ENCODE data around the gene RIPOR3.

The RIPOR3 gene, protein sequence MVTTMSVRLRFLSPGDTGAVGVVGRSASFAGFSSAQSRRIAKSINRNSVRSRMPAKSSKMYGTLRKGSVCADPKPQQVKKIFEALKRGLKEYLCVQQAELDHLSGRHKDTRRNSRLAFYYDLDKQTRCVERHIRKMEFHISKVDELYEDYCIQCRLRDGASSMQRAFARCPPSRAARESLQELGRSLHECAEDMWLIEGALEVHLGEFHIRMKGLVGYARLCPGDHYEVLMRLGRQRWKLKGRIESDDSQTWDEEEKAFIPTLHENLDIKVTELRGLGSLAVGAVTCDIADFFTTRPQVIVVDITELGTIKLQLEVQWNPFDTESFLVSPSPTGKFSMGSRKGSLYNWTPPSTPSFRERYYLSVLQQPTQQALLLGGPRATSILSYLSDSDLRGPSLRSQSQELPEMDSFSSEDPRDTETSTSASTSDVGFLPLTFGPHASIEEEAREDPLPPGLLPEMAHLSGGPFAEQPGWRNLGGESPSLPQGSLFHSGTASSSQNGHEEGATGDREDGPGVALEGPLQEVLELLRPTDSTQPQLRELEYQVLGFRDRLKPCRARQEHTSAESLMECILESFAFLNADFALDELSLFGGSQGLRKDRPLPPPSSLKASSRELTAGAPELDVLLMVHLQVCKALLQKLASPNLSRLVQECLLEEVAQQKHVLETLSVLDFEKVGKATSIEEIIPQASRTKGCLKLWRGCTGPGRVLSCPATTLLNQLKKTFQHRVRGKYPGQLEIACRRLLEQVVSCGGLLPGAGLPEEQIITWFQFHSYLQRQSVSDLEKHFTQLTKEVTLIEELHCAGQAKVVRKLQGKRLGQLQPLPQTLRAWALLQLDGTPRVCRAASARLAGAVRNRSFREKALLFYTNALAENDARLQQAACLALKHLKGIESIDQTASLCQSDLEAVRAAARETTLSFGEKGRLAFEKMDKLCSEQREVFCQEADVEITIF

GRCh38 chr20:50690650-50691572 lies at the start of gene RIPOR3:
Gene RIPOR3 (minus strand): TSS chr20:50691542. CDS start chr20:50691128, 414 bp downstream.
- Histone ChIP-seq H3K9me3 (ENCODE audit: insufficient read depth, low read depth, low read length) (no peaks in the 10 kb centered on the region), H3K36me3 (ENCODE audit: insufficient read depth, low read depth, low read length) (no peaks in the 10 kb centered on the region), H3K4me3 (ENCODE audit: low read length) (peak within 1 kb of the TSS; percentile 72), H3K27ac (ENCODE audit: low read length) (no peak within 1 kb of the TSS), H3K27me3 (ENCODE audit: insufficient read depth, low read length) (peaks cover 28% of the 10 kb centered on the region), H3K4me1 (ENCODE audit: insufficient read depth, low read length) (peaks cover 19% of the 10 kb centered on the region), H3K9ac (ENCODE audit: low read depth, low read length) (peak within 1 kb of the TSS; percentile 60; the same call in 1 of the 2 replicates)

GRCh38 chr20:50737352-50737751 lies 46.0 kb upstream of the RIPOR3 start:
- Histone ChIP-seq H3K4me1 (ENCODE audit: insufficient read depth, low read length) (peaks cover 24% of the 10 kb centered on the region; the same call in 1 of the 2 replicates), H3K9me3 (ENCODE audit: insufficient read depth, low read depth, low read length) (no peaks in the 10 kb centered on the region), H3K27me3 (ENCODE audit: insufficient read depth, low read length) (no peaks in the 10 kb centered on the region), H3K4me3 (ENCODE audit: low read length) (no peak overlapping the region), H3K27ac (ENCODE audit: low read length) (peak overlapping the region; percentile 7), H3K9ac (ENCODE audit: low read depth, low read length) (peak overlapping the region; percentile 2; the same call in 1 of the 2 replicates), H3K36me3 (ENCODE audit: insufficient read depth, low read depth, low read length) (peaks cover 24% of the 10 kb centered on the region)

GRCh38 chr20:50735813-50736212 lies 44.5 kb upstream of the RIPOR3 start:
- H3K4me1 ChIP-seq (ENCODE audit: insufficient read depth, low read length): peaks cover 24% of the 10 kb centered on the region; the same call in 1 of the 2 replicates
- H3K9me3 ChIP-seq (ENCODE audit: insufficient read depth, low read depth, low read length): no peaks in the 10 kb centered on the region
- H3K4me3 ChIP-seq (ENCODE audit: low read length): no peak overlapping the region
- peaks cover 24% of the 10 kb centered on the region for H3K36me3 ChIP-seq (ENCODE audit: insufficient read depth, low read depth, low read length)
- no peak overlapping the region for H3K27ac ChIP-seq (ENCODE audit: low read length)
- H3K9ac ChIP-seq (ENCODE audit: low read depth, low read length): no peak overlapping the region
- H3K27me3 ChIP-seq (ENCODE audit: insufficient read depth, low read length): no peaks in the 10 kb centered on the region

- no peak overlapping the region for H3K27ac ChIP-seq (ENCODE audit: low read length)
- H3K4me3 ChIP-seq (ENCODE audit: low read length): no peak overlapping the region
- no peak overlapping the region for H3K9ac ChIP-seq (ENCODE audit: low read depth, low read length)
- no peaks in the 10 kb centered on the region for H3K9me3 ChIP-seq (ENCODE audit: insufficient read depth, low read depth, low read length)
- no peaks in the 10 kb centered on the region for H3K27me3 ChIP-seq (ENCODE audit: insufficient read depth, low read length)
- peaks cover 24% of the 10 kb centered on the region for H3K36me3 ChIP-seq (ENCODE audit: insufficient read depth, low read depth, low read length)
- H3K4me1 ChIP-seq (ENCODE audit: insufficient read depth, low read length): peaks cover 23% of the 10 kb centered on the region
Measured at GRCh38 chr20:50734730-50735679, 43.7 kb upstream of the RIPOR3 start.

DNA sequence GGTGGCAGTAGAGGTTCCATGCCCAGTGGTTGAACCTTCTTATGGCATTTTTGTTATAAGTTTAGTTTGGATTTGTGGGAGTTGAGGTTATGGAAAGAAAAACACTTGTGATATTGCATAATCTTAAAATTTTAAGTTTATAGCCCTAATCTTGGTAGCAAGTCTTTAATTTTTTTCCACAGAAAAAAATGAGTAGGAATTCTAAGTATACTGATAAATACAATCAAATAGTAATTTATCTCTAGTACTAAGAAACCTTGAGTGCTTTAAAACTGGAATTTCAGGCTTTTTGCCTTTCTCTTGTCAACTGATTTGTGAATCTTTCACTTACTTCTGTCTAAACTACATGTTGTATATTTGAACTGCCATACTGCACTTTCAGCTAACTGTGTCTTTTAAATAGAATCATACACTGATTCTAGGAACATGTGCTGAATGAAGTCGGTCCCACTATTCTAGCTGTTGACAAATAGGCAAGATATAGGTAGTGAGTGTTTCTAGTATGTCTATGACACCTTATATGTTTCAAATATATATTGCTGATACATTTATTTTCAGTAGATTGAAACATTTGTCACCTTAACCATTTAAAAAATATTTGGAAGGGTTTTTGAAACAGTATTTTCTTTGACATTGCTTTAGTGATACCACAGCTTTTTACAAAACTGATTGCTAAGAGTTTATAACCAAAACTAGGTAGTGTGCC lies 42.5 kb upstream of the RIPOR3 start:
- Histone ChIP-seq H3K27me3 (ENCODE audit: insufficient read depth, low read length) (no peaks in the 10 kb centered on the region), H3K27ac (ENCODE audit: low read length) (no peak overlapping the region), H3K4me1 (ENCODE audit: insufficient read depth, low read length) (peaks cover 27% of the 10 kb centered on the region), H3K9ac (ENCODE audit: low read depth, low read length) (no peak overlapping the region; the same call in 1 of the 2 replicates), H3K36me3 (ENCODE audit: insufficient read depth, low read depth, low read length) (peaks cover 15% of the 10 kb centered on the region; the same call in 1 of the 2 replicates), H3K4me3 (ENCODE audit: low read length) (peak overlapping the region; percentile 45; the same call in 1 of the 2 replicates), H3K9me3 (ENCODE audit: insufficient read depth, low read depth, low read length) (no peaks in the 10 kb centered on the region)

DNA sequence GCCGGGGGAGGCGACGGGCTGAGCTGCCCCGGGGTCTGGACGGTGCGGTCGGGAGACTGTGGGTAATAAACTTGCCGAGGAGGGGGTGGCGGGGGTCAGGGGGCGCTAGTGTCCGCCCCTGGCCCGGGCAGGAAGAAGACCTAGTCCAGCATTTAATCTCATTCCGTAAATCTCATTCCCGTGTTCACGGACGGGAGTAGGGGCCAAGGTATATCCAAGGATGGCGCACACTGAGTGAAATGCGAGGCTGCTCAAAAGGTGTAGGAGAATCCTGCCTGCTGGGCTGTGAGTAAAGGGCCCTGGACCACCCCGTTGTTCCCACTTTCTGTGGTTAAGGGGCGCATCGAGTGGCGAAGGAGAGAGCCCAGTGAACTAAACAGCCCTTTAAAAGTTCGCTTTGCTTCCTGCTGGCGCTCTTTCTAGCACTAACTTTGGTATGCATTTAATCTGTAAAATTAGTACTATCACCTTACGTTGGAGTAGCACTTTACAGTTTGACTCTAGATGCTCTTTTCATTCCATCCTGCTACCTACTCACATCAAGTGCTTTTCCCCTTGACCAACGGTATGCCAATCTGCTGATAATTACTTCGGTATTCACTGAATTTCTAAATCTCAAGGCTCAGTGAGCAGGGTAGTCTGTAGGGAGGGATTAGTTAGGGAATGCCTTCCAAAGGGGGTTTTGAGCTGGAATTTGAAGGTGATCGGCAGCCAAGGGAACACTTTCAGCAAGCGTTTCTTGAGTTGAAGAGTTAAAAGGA lies 40.8 kb upstream of the RIPOR3 start:
- peak overlapping the region; percentile 76 for H3K27ac ChIP-seq (ENCODE audit: low read length)

DNA sequence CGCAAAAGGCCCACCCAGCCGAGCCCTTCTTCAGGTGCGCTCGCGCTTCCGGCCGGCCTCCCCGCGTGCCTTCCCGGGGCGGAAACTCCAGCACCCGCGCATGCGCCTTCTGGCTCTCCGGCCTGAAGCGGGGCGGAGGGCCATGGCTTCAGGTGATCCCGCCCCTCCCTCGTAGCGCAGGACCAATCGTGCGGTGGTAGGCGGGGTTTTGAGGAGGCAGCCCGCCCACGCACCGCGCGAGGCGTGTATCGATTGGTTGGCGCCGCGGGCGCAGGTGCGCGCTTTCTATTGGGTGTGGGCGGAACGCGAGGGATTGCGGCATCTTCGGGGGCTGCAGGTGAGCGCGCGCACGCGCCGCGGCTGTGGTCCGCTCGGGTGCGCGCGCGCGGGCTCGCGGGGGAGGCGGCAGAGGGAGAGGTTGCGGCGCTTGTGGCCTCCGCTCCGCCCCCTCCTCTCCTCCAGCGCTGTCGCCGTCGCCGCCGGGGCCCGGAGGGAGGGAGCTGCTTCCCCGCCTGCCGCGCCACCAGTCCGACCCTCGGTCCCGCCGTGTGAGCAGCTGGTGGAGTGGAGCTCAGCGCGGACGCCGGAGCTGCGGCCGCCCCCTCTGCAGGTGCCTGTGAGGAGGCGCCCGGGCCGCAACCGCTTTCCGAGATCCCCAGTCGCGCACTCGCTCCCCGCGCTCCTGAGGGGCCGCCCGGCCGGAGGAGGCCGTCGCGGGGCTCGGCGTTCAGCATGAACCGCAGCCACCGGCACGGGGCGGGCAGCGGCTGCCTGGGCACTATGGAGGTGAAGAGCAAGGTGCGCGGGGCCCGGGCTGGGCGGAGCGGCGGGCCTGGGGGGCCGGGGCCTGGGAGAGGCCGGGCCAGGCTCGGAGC lies 40.0 kb upstream of the RIPOR3 start, which contains the start of gene PARD6B:
TSS of gene PARD6B (plus strand) at position 526 of the 875 bp plus-strand sequence. CDS start at position 733, 207 bp downstream.
- Histone ChIP-seq H3K4me3 (ENCODE audit: low read length) (peak within 1 kb of the TSS; percentile 99), H3K27ac (ENCODE audit: low read length) (peak within 1 kb of the TSS; percentile 76), H3K36me3 (ENCODE audit: insufficient read depth, low read depth, low read length) (peaks cover 5% of the 10 kb centered on the region; the same call in 1 of the 2 replicates), H3K4me1 (ENCODE audit: insufficient read depth, low read length) (peaks cover 21% of the 10 kb centered on the region), H3K9ac (ENCODE audit: low read depth, low read length) (peak within 1 kb of the TSS; percentile 91), H3K27me3 (ENCODE audit: insufficient read depth, low read length) (no peaks in the 10 kb centered on the region), H3K9me3 (ENCODE audit: insufficient read depth, low read depth, low read length) (no peaks in the 10 kb centered on the region)

More for the DNA sequence above, 40.8 kb upstream of the RIPOR3 start:
- peak overlapping the region; percentile 91 for H3K9ac ChIP-seq (ENCODE audit: low read depth, low read length)
- H3K4me3 ChIP-seq (ENCODE audit: low read length): peak overlapping the region; percentile 99
- peaks cover 21% of the 10 kb centered on the region for H3K4me1 ChIP-seq (ENCODE audit: insufficient read depth, low read length)
- H3K27me3 ChIP-seq (ENCODE audit: insufficient read depth, low read length): no peaks in the 10 kb centered on the region
- no peaks in the 10 kb centered on the region for H3K9me3 ChIP-seq (ENCODE audit: insufficient read depth, low read depth, low read length)
- peaks cover 5% of the 10 kb centered on the region; the same call in 1 of the 2 replicates for H3K36me3 ChIP-seq (ENCODE audit: insufficient read depth, low read depth, low read length)

DNA sequence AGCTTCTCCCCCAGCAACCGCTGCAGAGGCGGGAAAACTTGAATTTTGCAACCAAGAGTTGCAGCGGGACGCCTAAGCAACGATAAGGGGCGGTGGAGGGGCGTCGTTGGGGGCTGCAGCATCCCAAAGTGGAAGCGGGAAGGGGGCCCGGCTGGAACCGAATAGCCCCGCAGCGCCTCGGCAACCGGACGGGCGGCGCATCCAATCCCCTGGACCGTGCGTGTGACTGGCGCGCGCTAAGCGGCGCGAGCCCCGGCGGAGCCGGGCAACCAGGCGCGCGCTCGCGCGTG lies 39.4 kb upstream of the RIPOR3 start:
- H3K4me3 ChIP-seq (ENCODE audit: low read length): peak overlapping the region; percentile 84
- H3K27ac ChIP-seq (ENCODE audit: low read length): peak overlapping the region; percentile 68

More for the DNA sequence above, 39.4 kb upstream of the RIPOR3 start:
- Histone ChIP-seq H3K9ac (ENCODE audit: low read depth, low read length) (peak overlapping the region; percentile 91), H3K9me3 (ENCODE audit: insufficient read depth, low read depth, low read length) (no peaks in the 10 kb centered on the region), H3K27me3 (ENCODE audit: insufficient read depth, low read length) (no peaks in the 10 kb centered on the region), H3K36me3 (ENCODE audit: insufficient read depth, low read depth, low read length) (peaks cover 5% of the 10 kb centered on the region; the same call in 1 of the 2 replicates), H3K4me1 (ENCODE audit: insufficient read depth, low read length) (peaks cover 21% of the 10 kb centered on the region)
